CD4-positive, alpha-beta T cell treated with Interleukin-4 for 1 hour (primary cell): ENCODE measurements around the gene EVX2.

Experiments used
- DNase-seq, 2 donors: peaks; one replicate each; pipeline ENCODE4 v3.0.0-alpha.2; 2020 to 2022

EVX2 gene

GRCh38 chr2:176039375-176039774, 44.4 kb downstream of the EVX2 start:
- DNase-seq = no peak

- DNase-seq = no peak
Measured at GRCh38 chr2:176038694-176039093, 45.1 kb downstream of the EVX2 start.

- no peak for DNase-seq
Measured at GRCh38 chr2:176035013-176035691, 48.6 kb downstream of the EVX2 start.

- no peak for DNase-seq
Measured at GRCh38 chr2:176027806-176028205, 56.0 kb downstream of the EVX2 start.
